HG03196 (cell line): ENCODE data around the gene IGFL1.
"Not testable (repeated sequence)": the region's sequence is repeated elsewhere in the genome, so short reads cannot be mapped to it uniquely, and the experiment has no call there.

Experiments used
- ATAC-seq: cut with Tn5 transposase; IDR thresholded peaks from one replicate; pipeline ENCODE4 v1.9.1; 2021; ENCODE audit not compliant: unreplicated experiment

Gene IGFL1

DNA sequence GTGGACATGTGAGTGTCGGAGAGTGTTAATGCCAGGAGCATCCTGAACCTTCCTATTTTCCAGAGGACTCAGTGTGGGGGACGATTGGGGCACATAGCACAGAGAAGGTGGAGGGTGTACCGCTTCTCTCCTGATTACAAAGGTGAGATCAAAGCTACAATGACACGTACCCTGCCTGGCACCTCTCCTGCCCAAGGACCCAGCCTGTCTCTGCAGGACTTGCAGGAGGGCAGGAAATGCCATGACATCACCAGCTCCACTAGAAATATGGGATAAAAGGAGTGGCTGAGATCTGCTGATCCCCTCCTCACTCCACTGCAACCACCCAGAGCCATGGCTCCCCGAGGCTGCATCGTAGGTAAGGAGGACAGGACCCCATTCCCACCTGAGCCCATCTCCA lies at the start of gene IGFL1:
Gene IGFL1, plus strand, starts transcription at position 301 of the 400 bp plus-strand sequence. Its CDS starts 33 bp downstream, at position 334.
- ATAC-seq = no peak

DNA sequence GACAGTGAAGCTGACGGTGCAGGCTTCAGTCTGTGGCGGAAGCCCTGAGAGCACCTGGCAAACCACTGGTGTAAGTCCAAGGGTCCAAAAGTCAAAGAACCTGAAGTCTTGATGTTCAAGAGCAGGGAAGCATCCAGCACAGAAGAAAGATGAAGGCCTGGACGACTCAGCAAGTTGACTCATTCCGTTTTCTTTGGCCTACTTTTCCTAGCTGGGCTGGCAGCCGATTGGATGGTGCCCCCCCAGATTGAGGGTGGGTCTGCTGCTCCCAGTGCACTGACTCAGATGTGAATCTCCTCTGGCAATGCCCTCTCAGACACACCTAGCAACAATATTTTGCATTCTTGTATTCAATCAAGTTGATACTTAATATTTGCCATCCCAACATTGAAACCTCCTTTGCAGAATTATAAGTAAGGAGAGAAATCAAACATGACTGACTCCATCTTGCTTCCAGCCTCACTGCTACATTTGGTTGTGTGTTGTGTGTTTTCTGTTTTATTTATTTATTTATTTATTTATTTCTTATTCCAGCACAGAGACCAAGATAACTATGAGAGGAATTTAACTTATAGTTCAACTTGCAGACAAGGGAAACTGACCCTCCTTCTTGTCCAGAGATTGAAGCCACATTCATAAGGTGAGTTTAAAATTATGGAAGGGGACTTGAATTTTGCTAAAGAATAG lies 48.7 kb upstream of the IGFL1 start:
- ATAC-seq = no peak

DNA sequence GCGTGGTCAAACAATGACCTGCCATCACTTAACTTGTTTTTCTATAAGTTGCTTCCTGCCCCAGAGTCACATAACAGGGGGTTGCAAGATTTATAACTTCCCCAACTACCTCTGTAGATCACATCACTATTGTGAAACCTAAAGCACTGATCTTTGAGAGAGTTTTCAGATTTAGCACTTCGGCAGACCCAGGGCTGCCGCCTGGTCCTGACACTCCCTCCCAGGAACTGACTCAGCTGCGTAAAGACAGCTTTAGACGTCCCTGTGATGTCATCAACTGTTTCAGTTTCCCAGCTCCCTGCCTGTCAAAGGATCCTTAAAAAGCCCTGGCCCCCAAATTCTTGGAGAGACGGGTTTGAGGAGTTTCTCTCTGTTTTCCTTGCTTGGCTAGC lies 48.2 kb upstream of the IGFL1 start:
- no peak for ATAC-seq

DNA sequence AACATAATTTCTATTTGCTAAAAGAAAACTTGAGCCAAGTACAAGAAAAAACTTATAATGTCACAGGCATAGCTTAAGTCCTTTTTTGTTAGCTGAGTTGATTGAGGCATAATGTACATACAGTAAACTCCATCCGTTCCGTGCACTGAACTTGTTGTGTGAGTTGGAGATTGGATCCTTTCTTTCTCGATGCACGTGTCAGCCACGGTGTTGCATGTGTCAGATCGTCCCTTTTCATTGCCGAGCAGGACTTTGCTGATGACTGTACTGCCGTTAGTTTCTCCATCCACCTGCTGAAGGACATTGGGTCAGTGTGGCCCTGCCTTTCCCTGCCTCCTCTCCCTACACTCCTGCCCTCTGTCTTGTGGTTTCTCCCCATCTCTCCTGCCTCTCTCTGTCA lies 47.1 kb upstream of the IGFL1 start:
- ATAC-seq = no peak

DNA sequence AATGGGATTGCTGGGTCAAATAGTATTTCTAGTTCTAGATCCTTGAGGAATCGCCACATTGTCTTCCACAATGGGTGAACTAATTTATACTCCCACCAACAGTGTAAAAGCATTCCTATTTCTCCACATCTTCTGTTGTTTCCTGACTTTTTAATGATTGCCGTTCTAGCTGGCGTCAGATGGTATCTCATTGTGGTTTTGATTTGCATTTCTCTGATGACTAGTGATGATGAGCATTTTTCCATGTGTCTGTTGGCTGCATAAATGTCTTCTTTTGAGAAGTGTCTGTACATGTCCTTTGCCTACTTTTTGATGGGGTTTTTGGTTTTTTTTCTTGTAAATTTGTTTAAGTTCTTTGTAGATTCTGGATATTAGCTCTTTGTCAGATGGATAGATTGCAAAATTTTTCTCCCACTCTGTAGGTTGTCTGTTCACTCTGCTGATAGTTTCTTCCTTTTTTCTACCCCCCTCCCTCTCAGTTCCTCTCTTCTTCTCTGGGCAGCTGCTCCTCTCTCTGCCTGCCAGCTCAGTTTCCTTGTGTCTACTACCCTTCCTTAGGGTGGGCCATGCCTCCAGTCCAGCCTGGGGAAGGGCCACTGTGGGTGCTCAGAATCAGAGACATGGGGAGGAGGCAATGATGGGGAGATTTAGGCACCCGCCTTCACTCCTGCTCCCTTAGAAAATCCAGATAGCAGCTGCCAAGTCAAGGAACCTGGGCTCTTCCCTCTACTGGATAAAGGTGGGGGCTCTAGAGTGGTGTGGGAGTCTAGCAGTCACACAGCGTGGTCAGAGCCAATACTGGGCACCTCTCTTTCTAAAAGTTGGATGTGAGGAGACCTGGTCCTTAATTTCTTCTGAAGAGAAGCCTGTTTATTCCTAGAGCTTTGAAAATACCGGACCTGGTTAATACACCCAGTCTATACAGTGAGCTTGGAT lies 44.5 kb upstream of the IGFL1 start:
- ATAC-seq = not testable (repeated sequence)

DNA sequence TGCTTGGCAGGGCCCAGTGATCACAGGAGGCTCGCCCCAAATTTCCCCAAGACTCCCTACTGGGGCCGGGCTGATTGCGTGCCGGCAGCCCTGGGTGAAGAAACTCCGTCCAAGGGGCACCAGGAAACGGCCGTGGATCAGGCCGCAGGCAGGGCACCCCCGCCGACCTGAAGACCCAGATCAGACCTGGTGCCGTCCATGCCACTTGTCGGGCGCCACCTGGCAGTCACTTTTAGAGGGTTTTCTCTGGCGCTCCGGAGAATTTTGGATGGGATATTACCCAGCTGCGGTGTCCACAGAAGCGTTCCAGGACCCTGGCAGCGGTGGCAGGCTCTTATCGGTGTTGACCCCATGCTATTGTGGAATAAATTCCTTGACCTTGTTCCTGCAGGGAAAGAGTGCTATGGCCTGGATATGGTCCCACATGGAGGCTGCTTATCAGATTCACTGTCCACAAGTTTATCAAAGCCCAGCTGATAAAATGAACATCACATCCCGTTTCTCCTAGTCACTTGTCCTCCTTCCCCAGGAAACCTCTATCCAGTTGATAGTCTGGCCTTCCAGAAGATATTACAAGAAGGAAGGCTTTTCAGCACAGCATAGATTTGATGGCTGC lies 43.3 kb upstream of the IGFL1 start:
- ATAC-seq = no peak

DNA sequence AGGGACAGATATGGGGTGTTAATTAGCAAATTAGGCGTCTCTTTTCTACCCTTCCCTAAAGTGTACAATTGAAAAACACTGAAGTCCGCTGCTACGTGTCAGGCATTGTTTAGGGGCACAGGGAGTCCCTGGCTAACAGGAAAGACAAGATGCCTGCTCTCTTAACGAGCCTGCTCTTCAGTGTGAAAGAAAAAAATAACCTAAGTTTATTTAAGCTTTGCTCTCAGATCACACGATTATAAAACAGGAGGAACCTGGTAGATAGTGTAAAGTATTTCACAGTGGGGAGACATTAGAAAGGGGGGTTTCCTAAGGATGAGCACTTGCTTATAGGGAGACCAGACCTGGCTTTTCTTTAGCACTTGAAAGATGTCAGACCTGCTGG lies 42.8 kb upstream of the IGFL1 start:
- no peak for ATAC-seq

DNA sequence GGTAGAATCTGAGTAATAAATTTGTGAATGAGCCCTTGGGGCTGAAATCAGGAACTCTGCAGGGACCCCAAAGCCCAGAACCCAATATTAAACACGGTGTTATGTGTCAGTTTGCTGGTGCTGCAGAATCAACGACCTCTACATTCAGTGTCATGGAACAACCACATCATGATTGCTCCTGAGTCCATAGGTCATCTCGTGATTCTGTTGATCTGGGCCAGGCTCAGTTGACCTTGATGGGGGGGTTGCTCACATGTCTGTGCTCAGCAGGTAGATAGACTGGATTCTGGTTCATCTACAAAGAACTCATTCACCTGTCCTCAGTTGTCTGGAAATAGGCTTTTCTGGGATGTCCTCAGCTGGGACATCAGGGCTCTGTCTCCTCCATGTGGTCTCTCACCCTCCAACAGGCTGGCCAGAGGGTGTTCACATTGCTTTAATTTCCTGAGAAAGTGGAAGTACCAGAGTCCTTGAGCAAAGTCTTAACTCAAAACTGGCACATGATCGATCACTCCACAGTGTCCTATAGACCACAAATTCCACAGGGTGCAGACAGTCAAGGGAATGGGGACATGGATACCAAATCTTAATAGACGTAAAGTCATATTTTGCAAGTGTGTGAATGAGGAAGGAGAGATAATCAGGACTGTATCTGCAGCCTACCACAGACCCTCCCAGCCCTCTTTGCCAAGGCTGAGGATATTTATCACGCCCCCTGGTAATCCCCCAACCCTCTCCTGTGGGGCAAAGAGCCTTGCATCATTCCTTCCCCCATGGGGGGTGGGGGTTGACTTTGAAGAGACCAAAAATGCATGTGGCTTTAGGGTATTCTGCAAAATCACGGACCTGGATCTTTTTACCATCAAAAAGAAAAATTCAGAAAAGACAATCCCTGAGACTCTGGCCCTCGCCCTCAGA lies 39.3 kb upstream of the IGFL1 start:
- ATAC-seq = no peak

DNA sequence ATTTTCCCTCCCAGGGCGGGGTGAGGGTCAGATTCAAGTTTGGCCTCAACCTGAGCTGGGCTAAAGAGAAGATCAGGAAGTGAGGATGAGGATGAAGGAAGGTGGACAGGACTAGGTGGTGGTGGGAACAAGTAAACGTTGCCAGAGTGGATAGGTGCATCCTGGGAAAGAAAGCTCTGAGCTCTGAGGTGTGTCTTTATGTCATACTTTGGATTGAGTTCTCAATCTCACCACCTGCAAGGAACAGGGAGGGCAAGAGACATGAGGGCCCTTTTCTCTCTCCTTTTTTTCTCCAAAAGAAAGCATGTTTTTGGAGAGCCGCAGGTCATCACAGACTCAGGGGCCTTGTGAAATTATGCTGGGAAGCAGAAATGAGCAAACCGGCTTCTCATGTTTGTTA lies 38.2 kb upstream of the IGFL1 start:
- no peak for ATAC-seq

DNA sequence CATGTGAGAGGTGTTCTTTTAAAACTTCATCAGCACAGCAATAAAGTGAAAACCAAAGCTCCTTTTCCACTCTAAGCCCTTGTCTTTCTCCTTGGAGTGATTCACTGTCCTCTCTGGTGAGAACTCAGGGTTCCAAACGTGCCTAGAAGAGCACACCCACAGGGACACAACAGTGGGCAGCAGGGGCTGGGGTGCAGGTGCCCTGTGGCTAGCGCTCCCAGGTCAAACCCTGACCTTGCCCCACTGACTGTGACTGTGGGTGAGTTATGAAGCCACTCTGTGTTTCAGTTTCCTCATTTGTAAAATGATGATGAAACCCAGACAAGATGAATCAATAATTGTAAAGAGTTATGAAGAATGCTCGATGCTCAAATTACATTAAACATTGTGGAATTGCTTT lies 37.6 kb upstream of the IGFL1 start:
- no peak for ATAC-seq

DNA sequence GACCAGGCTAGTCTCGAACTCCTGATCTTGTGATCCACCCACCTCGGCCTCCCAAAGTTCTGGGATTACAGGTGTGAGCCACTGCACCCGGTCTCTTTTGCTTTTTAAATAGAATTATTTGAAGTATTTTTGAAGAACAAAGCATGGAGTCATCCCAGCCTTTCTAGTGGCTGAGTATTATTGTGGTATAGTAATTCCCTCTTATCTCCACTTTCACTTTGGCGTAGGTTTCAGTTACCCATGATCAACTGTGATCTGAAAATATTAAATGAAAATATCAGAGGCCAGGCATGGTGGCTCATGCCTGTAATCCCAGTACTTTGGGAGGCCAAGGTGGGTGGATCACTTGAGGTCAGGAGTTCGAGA lies 36.9 kb upstream of the IGFL1 start:
- ATAC-seq = not testable (repeated sequence)

DNA sequence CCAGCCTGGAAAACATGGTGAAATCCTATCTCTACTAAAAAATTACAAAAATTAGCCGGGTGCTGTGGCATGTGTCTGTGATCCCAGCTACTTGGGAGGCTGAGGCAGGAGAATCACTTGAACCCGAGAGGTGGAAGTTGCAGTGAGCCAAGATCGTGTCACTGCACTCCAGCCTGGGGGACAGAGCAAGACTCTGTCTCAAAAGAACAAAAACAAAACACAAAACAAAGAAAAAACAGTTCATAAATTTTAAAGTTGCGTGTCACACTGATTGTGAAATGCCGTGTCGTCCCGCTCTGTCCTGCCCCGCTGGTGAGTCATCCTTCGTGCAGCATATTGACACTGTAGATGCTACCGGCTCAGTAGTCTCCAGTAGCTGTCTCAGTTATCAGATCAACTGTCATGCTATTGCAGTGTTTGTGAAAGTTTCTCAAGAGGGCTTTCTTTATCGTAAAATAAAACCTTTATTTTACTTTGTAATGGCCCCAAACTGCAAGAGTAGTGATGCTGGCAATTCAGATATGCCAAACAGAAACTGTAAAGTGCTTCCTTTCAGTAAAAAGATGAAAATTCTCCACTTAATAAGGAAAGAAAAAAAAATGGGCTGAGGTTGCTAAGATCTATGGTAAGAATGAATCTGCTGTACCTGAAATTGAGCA lies 36.4 kb upstream of the IGFL1 start:
- no peak for ATAC-seq

DNA sequence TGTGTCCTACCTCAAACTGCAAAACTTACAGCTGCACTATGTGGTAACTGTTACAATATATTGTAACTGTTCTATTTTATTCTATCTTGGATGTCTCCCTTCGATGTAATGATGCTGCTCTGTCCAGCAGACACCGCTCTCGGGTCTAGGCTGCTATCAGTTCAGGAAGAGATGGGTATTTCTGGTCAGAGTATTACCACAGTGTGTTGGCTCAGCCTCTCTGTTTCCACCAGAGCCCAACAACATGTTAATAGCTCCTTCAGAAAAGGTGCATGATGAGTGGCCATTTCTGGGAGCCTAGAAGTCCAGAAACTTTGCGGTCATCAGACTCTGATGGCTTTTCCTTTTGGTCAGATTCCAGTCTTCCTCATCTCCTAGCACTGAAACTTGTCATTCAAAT lies 35.9 kb upstream of the IGFL1 start:
- no peak for ATAC-seq

DNA sequence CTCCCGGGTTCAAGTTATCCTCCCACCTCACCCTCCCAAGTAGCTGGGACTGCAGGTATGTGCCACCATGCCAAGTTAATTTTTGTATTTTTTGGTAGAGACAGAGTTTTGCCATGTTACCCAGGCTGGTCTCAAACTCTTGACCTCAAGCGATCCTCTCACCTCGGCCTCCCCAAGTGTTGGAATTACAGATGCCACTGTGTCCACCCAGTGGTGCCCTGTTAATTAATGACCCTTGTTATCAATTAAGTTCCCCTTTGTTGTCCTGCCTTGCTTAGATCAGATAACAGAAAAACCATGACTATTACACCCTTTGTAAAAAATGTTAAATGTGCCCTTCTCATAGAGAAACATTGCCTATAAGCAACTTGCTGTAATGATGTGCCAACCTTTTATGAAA lies 34.4 kb upstream of the IGFL1 start:
- no peak for ATAC-seq

DNA sequence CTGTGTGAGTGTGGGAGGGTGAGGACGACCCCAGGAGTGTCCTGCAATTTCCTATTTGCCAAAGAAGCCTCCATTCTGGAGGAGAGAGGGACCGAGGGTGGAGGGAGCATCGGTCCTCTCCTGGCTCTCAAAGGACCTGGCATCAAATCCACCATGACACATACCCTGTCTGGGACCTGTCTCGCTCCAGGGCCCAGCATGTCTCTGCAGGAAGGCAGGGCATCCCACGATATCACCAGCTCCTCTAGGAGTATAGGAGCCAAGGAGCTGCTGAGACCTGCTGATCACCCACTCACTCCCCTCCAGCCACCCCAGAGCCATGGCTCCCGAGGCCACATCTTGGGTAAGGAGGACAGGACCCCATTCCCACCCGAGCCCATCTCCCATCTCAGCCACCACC lies 33.6 kb upstream of the IGFL1 start:
- not testable (repeated sequence) for ATAC-seq

DNA sequence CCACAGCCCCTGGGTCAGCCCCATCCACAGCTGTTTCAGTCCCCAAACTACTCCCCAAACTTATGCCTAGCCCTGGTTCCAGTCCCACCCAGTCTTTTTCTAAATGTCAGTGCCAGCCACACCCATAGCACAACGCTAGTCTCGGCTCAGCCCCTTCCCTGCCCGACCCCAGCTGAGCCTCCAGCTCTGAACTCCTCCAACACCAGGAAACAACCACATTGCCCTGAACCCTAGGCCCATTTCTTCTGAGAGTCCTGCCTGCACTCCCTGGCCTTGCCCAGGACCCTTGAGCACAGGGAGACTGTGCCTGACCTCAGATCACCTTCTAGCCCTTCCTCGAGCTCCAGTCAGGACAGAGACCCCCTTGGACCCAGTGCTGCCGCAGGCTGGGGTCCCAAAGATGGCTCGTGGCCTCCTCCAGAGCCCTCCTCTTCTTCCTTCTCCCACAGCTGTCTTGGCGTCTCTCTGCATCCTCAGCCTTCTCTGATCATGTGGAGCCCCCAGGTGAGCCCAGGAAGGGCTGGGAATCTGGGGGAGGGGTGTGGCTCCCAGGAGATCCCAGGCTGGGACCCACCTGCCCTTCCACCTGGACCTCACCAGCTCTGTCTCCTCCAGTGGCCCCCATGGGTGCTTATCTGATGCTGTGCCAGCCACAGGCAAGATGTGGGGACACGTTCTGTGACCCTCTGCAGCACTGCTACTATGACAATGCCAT lies 33.0 kb upstream of the IGFL1 start:
- ATAC-seq = no peak

DNA sequence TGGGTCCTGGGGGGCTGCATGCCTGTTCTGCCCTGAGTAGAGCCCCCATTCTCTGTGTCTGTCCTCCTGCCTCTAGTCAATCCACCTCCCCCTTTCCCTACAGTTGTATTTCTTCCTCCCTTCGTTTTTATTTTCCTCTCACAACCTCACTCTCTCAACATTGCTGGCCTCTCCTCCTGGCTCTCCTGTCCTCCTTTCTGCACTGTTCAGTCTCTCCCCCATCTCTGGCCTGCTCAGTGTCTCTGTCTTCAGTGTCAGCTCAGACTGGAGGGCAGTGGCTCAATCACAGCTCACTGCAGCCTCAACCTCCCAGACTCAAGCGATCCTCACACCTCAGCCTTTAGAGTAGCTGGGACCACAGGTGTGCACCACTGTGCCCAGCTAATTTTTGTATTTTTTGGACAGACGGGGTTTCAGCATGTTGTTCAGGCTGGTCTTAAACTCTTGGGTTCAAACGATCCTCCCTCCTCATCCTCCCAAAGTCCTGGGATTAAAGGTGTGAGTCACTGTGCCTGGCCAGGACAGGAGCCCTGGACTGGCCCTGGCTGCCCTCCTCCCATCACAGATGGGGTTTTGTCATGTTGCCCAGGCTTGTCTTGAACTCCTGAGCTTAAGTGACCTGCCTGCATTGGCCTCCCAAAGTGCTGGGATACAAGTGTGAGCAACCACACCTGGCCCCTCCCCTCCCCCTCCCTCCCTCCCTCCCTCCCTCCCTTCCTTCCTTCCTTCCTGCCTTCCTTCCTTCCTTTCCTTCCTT lies 32.0 kb upstream of the IGFL1 start:
- no peak for ATAC-seq

DNA sequence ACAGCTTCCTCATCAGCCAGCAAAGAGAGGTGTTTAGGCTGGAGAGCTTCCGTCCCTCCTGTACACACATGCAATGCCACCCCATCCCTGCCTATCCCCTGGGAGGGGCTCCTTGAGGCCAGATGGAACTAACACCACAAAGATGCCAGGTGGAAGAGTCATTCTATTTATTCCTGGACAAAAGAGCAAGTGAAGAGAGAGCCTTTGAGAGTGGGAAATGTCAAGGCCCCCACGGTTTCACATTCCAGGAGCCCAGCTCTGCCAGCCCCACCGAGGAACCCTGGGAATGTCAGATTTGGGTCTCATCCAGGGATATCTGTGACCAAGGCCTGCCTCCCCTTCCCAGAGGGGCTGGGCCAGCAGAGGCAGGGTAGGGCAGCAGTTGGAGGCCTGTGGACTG lies 30.8 kb upstream of the IGFL1 start:
- no peak for ATAC-seq
